Measurements from ENCODE around the gene KRT71.

Gene KRT71

DNA sequence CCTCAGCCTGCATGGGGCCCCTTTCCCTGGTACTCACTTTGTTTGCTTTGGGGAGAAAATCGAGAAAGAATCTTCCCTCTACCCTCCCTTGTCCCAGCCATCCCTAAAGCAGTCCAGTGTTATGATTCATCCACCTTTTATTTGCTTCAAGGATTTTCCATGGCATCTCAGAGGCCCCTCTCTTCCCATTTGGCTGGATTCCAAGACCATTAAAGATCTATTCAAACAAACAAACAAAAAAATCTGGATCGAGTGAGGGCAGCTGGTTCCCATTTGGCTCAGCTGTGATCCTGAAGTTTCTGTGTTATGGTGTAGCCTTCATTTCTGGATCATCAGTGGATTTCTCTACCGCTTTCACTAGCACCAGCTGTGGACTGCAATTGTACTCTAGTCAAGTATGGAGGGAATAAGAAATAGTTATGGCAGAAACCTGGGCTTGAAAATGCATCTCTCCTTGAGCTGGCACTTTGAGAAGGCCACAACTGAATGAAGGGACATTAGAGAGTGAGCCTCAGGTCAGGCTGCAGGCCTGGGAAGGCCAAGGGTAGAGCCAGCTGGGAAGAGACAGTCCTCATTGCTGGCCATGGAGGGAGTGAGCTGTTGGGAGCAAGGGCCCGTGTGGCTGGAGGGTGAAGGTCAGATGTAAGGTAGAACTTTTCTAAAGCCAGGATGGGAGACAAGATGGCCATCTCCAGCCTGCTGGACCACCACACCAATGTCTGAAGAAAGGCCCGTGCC is 13.7 kb downstream of the KRT71 start:
- no peak for DNase-seq (ENCODE audit: low read depth in 4 of 4, low spot score in 1 of 4)

DNA sequence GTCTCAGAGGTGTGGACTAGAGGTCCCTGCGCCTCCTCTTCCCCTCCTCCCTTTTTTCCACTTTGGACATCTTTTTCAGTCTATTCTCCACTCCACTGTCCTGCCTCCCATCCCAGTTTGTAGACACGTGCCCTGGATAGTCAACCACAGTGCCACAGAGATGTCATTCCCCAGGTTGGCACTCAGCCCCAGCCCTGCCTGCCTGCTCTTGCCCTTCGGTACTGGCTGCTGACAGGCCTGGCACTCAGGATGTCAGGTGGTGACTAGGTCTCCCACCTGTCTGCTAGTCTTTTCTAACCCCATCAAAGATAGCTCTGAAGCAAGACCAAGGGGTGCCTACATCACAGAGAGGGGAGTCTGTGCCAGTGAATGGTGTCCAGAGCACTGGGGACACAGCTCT is 15.8 kb downstream of the KRT71 start:
- no peak for DNase-seq (ENCODE audit: low read depth in 4 of 4, low spot score in 1 of 4)

GRCh38 chr12:52535574-52535973 is 17.4 kb downstream of the KRT71 start:
- no peak for DNase-seq (ENCODE audit: low read depth in 4 of 4, low spot score in 1 of 4)

- DNase-seq (ENCODE audit: low read depth in 4 of 4, low spot score in 1 of 4): no peak
Measured at GRCh38 chr12:52534482-52534881, 18.5 kb downstream of the KRT71 start.

GRCh38 chr12:52533686-52534470 is 19.1 kb downstream of the KRT71 start:
- no peak for DNase-seq (ENCODE audit: low read depth in 4 of 4, low spot score in 1 of 4)

DNA sequence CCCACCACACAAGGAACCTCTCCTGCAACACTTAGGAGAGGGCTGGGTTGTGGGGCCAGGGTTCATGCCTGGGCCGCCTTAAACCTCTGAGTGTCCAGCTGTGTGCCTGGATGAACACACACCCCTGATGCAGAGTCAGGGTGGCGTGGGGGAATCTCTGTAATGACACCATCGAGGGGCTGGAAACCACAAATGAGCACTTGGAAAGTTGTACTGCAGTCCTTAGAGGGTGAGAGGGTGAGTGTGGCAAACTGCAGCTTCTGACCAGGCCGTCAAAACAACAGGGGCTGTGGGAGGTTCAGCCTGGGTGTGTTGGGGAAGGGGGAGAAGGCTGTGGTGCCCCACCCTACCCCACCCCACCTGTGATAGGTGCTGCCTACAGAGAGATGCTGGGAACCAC is 20.3 kb downstream of the KRT71 start:
- DNase-seq (ENCODE audit: low read depth in 4 of 4, low spot score in 1 of 4): no peak

DNA sequence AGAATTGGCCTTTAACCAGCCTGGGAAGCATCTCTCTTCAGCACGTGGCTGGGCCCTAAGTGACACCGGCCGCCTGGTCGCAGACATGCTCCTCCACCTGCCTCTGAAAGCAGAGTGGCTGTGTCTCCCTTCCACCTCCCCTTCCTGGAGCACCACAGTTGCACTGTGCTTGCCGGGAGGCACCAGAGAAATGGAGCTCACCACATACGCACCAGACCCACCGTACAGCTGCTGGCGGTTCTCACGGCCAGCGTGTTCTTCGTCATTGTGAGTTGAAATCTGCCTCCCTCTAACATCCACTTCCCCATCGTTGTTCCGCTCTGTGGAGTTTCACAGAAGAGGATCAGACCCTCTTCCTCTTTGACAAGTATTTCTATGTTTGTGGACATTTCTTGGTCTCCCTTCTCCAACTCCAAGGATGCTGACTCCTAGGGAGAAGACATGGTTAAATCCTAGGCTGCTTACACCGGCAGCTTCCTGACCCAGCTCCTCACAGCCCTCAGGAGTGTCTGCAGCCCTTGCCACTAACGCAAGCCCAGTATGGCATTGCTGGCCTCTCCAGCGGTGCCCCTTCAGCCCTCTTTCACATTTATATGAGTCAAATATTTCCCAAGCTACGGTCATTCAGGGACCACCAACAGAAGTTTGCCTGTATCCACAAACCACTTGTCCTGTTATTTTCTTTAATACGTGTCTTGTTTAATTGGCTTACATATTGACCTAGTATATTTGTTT is 21.2 kb downstream of the KRT71 start:
- DNase-seq (ENCODE audit: low read depth in 4 of 4, low spot score in 1 of 4): no peak

DNA sequence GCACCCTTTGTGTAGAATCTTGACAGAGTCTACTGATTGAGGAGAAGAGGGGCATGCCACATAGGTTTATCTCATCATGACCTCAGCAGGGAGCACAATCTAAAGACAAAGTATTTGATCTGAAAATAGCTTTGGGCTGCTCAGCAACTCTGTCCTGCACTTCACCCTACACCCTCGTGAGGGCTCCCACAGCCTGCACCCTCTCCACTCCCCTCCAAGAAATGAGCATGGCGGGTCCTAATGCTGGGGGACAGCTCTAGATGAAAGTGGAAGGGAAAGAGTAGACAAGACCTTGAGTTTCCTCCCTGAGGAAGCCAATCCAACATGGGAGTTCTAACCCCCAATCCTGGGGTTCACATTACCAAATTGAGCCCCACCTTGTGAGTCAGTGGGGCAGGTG is 22.0 kb downstream of the KRT71 start:
- DNase-seq (ENCODE audit: low read depth in 4 of 4, low spot score in 1 of 4): no peak

GRCh38 chr12:52530366-52530765 is 22.6 kb downstream of the KRT71 start:
- no peak for DNase-seq (ENCODE audit: low read depth in 4 of 4, low spot score in 1 of 4)

DNA sequence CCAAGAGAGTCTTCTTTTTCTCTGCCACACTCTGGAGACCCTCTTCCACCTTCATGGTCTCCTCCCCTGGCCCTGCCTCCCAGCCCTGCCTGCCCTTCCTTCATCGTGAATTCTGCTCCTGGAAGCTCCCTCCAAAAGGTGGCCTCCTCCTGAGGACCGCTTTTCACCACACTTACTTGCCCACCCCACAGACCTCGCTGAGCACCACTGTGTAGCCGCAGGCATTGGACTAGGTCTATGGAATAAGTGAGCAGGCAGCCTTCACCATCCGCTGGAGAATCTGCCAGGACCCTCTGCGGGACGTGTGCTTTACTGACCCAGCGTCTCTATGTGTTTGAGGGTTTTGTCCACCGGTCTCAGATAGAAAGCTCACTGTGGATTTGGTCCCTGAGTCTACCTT is 23.1 kb downstream of the KRT71 start:
- DNase-seq (ENCODE audit: low read depth in 4 of 4, low spot score in 1 of 4): no peak

DNA sequence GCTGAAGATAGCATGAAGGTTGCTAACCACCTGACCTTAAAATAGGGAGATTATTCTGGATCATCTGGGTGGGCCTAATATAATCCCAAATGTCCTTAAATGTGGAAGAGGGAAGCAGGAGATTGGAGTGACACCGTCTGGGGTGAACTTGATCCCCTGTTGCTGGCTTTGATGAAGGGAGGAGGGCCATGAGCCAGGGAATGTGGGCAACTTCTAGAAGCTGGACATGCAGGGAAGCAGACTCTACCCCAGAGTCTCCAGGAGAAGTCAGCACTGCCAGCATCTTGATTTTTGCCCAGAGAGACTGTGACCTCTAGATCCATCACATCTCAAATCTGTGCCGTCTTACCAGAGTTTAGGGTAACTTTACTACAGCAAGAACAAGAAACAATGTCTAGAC is 23.5 kb downstream of the KRT71 start:
- no peak for DNase-seq (ENCODE audit: low read depth in 4 of 4, low spot score in 1 of 4)

- DNase-seq (ENCODE audit: low read depth in 4 of 4, low spot score in 1 of 4): no peak
Measured at GRCh38 chr12:52528641-52529143, 24.3 kb downstream of the KRT71 start.

DNA sequence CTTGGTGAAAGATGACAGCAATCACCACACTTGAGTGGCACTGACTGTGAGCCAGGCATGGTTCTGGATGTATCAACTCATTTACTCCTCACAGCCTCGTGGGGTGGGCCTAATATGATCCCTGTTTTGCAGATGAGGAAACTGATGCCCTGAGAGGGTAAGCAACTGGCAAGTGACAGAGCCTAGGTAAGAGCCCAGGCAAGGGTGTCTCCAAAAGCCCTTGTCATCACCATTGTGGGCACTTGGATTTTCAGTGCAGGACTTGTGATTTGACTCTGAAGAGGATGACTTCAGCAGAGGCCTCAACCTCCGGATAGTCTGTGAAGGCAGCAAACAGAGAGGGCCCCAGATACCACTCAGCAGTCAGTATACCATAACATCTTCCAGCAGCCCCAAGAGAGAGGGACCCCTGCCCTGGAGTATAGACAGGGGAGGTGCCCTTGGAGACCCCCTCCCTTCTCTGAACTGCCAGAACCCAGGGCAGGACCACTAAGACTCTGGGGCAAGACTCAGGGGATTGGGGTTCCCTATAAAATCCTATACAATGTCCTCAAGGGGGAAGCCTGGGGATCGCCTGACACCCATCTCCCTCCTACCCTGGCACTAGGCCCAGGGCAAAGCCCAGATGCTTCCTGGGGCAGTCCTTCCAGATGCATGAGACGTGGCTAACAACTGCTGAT is 25.7 kb downstream of the KRT71 start:
- no peak for DNase-seq (ENCODE audit: low read depth in 4 of 4, low spot score in 1 of 4)

GRCh38 chr12:52526511-52526951 is 26.4 kb downstream of the KRT71 start:
- no peak for DNase-seq (ENCODE audit: low read depth in 4 of 4, low spot score in 1 of 4)

GRCh38 chr12:52525661-52526499 is 27.1 kb downstream of the KRT71 start:
- no peak for DNase-seq (ENCODE audit: low read depth in 4 of 4, low spot score in 1 of 4)

DNA sequence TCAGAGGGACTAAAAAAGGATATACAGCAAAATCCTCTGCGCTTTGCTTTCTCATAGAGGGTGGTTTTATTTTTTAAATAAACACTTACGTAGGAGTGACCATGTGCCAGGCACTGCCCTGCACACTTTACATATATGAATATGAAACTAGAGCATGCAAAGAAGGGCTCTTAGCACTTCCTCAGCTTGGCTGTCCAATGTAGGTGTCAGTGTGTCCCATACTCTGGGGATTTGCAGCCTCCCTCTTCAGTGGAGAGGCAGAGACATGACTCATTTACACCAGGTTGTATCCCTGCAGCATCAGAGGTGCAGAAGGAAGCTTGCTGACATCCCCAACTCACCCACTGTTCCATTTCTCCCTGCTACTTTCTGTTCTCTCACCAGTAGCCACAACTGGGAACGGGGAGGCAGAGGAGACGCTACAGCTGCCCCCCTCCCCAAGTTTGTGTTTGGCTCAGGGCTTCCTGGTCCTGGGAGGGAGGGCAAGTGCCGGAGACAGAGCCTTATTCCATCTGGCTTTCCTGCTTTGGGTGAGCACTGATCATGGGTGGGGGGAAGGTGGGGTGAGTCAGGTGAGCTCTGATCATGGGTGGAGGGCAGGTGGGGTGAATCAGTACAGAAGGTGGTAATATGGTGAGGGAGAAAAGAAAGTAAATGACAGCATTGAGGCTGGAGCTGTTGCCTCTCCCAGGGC is 27.9 kb downstream of the KRT71 start:
- DNase-seq (ENCODE audit: low read depth in 4 of 4, low spot score in 1 of 4): no peak

GRCh38 chr12:52524241-52524897 is 28.6 kb downstream of the KRT71 start:
- DNase-seq (ENCODE audit: low read depth in 4 of 4, low spot score in 1 of 4): no peak

GRCh38 chr12:52523824-52524223 is 29.1 kb downstream of the KRT71 start:
- DNase-seq (ENCODE audit: low read depth in 4 of 4, low spot score in 1 of 4): no peak

DNA sequence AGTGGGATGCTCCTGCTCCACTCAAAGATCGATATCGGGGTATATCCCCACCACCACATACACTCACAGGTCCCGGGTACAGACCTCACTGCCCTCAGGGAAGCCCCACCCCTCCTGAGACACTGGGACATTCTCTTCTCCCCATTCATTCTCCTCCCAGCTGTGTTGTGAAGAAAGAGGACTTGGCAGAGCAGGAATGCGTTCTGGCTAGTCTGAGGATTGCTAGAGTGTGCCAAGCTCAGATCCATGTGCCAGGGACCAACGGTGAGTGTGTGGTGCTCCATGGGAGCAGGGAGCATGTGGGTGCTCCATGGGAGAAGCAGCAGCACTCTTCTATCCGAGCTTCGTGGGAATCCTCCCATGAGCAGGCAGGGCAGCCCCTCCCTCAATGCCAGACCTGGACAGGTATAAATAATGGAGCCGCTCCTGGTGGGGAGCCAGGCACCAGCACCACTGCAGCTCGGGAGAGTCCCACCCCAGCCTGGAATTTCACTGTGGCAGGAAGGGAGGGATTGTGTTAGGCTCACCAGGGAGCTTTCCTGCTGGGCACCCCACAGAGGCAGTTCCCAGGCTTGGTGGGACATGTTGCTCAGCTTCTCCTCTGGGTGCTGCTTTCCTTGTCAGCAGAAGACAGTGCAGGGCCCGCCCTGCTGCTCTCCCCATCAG is 30.5 kb downstream of the KRT71 start:
- DNase-seq (ENCODE audit: low read depth in 4 of 4, low spot score in 1 of 4): no peak
